ENCODE measurements around the gene ABCA1. TPM values are rescaled to one million over a fixed set of nuclear protein-coding genes. Genes with fewer than 3 reads are reported as not detected.

Gene ABCA1
- total RNA-seq, 1 donor from 2014 or later, result 30.7 TPM

DNA sequence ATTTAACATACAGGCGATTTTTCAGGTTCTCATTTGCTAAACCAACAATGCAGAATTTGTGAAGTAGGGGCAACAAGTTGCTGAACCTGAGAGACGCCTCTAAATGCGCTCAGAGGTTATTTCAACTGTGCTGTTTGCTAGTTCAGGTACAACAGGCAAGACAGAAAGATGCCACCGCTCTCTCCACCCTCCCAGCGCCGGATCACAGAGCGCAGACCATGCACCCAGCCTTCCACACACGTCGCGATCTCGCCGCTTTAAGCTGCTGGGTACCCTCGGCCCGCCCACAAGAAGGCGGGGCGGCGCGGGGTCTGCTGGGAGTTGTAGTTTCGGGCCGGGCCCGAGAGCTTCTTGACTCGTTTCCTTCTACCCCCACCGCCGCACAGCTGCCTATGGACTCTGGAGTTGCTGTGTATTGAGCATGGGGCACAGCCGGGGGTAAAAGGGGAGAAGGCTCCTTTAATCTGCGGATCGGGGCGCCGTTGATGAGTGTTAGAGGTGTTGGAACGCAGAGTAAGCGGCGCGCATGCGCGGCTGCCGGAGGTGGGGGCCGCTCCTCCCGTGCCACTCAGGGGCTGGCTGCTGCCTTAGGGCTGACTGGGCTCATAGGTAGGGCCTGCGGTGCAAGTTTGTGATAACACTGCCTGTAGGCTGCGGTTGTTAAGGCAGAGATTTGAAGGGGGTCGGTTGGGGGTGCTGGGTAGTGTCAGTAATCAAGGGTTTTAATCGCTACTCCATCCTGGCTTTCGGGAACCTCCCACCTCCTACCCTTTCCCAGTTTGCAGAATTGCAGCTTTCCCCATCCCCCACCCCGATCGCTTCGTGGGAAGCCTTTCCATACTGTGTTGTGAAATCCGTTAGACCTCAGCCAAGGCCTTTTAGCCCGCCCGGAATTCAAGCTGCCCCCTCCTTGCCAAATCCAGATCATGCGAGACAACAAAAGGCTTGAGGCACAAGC lies 40.3 kb upstream of the ABCA1 start:
- intact Hi-C loops (cut with DNase I), result loop anchor here (1.0 kb wide), 1 partner anchor 40 kb away; the partner anchor contains the start of gene ABCA1

DNA sequence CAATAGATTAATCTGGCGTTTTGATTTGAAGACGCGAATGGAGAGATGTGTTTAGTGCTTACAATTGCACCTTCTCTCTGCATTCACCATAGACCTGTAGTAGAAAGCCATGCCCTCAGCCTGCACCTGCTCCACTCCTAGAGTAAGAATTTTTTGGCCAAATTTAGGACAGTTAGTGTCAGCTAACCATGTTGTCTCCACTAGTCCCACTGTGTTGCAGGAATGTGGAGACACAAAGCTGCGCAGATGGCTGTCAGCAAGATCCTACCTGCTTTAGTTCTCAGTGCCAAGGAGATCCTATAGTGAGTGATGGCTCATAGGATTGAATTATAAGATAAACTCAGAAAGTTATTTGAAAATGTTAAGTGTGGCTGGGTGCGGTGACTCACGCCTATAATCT lies 35.1 kb upstream of the ABCA1 start:
- Histone ChIP-seq H3K27me3 (no peaks in the 10 kb centered on the region), H3K4me3 (no peak overlapping the region), H3K27ac (no peak overlapping the region), H3K36me3 (no peaks in the 10 kb centered on the region), H3K4me1 (peaks cover 18% of the 10 kb centered on the region), H3K9me3 (no peaks in the 10 kb centered on the region)
- DNase-seq (ENCODE audit: extremely low spot score in 2 of 2), result no peak
- TF ChIP-seq, protein P1, sequence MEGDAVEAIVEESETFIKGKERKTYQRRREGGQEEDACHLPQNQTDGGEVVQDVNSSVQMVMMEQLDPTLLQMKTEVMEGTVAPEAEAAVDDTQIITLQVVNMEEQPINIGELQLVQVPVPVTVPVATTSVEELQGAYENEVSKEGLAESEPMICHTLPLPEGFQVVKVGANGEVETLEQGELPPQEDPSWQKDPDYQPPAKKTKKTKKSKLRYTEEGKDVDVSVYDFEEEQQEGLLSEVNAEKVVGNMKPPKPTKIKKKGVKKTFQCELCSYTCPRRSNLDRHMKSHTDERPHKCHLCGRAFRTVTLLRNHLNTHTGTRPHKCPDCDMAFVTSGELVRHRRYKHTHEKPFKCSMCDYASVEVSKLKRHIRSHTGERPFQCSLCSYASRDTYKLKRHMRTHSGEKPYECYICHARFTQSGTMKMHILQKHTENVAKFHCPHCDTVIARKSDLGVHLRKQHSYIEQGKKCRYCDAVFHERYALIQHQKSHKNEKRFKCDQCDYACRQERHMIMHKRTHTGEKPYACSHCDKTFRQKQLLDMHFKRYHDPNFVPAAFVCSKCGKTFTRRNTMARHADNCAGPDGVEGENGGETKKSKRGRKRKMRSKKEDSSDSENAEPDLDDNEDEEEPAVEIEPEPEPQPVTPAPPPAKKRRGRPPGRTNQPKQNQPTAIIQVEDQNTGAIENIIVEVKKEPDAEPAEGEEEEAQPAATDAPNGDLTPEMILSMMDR (IDR thresholded peaks at IDR 0.05), result no peak
- TF ChIP-seq POLR2A (IDR thresholded peaks at IDR 0.05) (no peak), POLR2AphosphoS5 (IDR thresholded peaks at IDR 0.05; ENCODE audit: insufficient read depth in 1 of 2, low read depth in 1 of 2) (no peak)
- intact Hi-C loops (cut with DNase I), result no loop called here

More for the DNA sequence above, 40.3 kb upstream of the ABCA1 start:
- peak overlapping the region; percentile 89 for H3K27ac ChIP-seq
- no peaks in the 10 kb centered on the region for H3K9me3 ChIP-seq
- H3K4me3 ChIP-seq, result peak overlapping the region; percentile 61 to 69
- TF ChIP-seq, protein P1 (IDR thresholded peaks at IDR 0.05), result no peak
- TF ChIP-seq POLR2AphosphoS5 (IDR thresholded peaks at IDR 0.05; ENCODE audit: insufficient read depth in 1 of 2, low read depth in 1 of 2) (peak; percentile 46 to 68), POLR2A (IDR thresholded peaks at IDR 0.05) (no peak)
- H3K36me3 ChIP-seq, result no peaks in the 10 kb centered on the region
- no peaks in the 10 kb centered on the region for H3K27me3 ChIP-seq
- DNase-seq (ENCODE audit: extremely low spot score in 2 of 2), result peak in 1 of 2 donors; percentile 95
- H3K4me1 ChIP-seq, result peaks cover 29% of the 10 kb centered on the region

DNA sequence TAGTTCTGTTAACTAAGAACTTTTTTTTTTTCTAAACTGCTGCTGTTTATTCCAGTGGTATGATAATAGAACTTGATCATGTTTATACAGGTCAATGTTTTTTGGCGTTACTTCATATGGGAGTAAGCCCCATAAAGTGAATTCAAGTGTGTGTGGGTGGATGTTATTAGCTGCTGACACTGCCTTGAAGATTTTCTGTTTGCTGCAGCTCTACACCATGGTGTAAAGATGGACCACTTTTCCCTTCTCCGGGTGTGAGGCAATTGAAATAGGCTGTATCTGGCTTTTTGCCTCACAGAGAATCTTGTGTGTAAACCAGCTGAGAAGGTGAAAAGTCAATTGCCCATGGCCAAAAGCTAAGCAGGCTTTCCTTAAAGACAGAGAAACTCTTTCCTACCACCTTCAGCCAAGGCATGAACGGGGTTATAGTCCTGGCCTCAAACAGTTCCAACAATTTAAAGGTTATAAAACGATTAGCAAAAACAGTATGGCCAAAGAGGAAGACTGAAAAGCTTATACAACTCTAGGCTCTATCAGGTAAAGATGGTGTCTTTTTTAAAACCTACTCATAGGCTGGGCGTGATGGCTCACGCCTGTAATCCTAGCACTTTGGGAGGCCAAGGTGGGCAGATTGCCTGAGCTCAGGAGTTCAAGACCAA lies 33.9 kb upstream of the ABCA1 start:
- H3K4me3 ChIP-seq, result no peak overlapping the region
- no peaks in the 10 kb centered on the region for H3K27me3 ChIP-seq
- DNase-seq (ENCODE audit: extremely low spot score in 2 of 2), result no peak
- intact Hi-C loops (cut with DNase I), result no loop called here
- H3K36me3 ChIP-seq, result no peaks in the 10 kb centered on the region
- no peak overlapping the region for H3K27ac ChIP-seq
- H3K4me1 ChIP-seq, result peaks cover 13% of the 10 kb centered on the region
- no peak for TF ChIP-seq POLR2A (IDR thresholded peaks at IDR 0.05)
- no peak for TF ChIP-seq POLR2AphosphoS5 (IDR thresholded peaks at IDR 0.05; ENCODE audit: insufficient read depth in 1 of 2, low read depth in 1 of 2)
- TF ChIP-seq, protein P1 (IDR thresholded peaks at IDR 0.05), result no peak
- no peaks in the 10 kb centered on the region for H3K9me3 ChIP-seq

DNA sequence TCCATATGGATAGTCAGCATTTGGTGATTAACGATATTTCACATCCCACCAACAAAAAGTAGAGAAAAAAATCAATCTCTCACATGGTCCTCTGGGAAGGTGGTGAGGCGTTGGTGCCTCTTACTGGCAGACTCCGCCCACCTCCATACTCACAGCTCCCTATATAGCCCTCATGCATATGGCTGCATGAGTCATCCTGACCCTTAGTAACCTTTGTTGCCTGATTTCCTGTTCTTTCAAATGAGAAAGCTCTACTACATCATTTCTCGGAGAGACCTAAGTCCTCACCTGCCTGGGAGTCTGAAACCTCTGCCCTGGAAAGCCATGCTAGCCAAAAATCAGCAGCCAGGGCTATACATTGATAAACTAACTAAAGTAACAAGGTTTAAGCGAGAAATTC lies 33.3 kb upstream of the ABCA1 start:
- no peak for DNase-seq (ENCODE audit: extremely low spot score in 2 of 2)
- intact Hi-C loops (cut with DNase I), result no loop called here
- no peak for TF ChIP-seq POLR2A (IDR thresholded peaks at IDR 0.05)
- TF ChIP-seq, protein P1 (IDR thresholded peaks at IDR 0.05), result no peak
- no peak for TF ChIP-seq POLR2AphosphoS5 (IDR thresholded peaks at IDR 0.05; ENCODE audit: insufficient read depth in 1 of 2, low read depth in 1 of 2)
- no peak overlapping the region for H3K4me3 ChIP-seq
- H3K9me3 ChIP-seq, result no peaks in the 10 kb centered on the region
- H3K36me3 ChIP-seq, result no peaks in the 10 kb centered on the region
- H3K27me3 ChIP-seq, result no peaks in the 10 kb centered on the region
- peaks cover 13% of the 10 kb centered on the region for H3K4me1 ChIP-seq
- no peak overlapping the region for H3K27ac ChIP-seq

Data from vagina (tissue), 2 donors.